Testis (tissue), 3 donors: ENCODE results near the gene SF3B6. TPM values are rescaled to one million over a fixed set of nuclear protein-coding genes. Genes with fewer than 3 reads are reported as not detected.
"Not testable (repeated sequence)": the region's sequence is repeated elsewhere in the genome, so short reads cannot be mapped to it uniquely, and the experiment has no call there.

Experiments
- DNase-seq: peaks from one replicate; pipeline ENCODE4 v3.0.0-alpha.2; 2019
- H3K27ac ChIP-seq, 2 donors: fragments of 200-600 bp; sonication (generic); one replicate each; pipeline ENCODE4 v1.5.1; 2019
- H3K27me3 ChIP-seq: fragments of 200-600 bp; sonication (generic); one replicate; pipeline ENCODE4 v1.5.1; 2019
- H3K36me3 ChIP-seq: fragments of 200-600 bp; sonication (generic); one replicate; pipeline ENCODE4 v1.5.1; 2017; ENCODE audit warnings: low read depth; ENCODE audit errors: missing control alignments
- H3K4me1 ChIP-seq: fragments of 200-600 bp; sonication (generic); one replicate; pipeline ENCODE4 v1.5.1; 2019
- H3K4me3 ChIP-seq, 2 donors: fragments of 200-600 bp; sonication (generic); one replicate each; pipeline ENCODE4 v1.5.1; 2017 to 2019
- H3K9me3 ChIP-seq: fragments of 200-600 bp; sonication (generic); one replicate; pipeline ENCODE4 v1.5.1; 2017
- CTCF ChIP-seq, 3 experiments: fragments of 450-650 bp in 2 of 3; fragments of 200-600 bp in 1 of 3; sonication (generic) in 1 of 3; IDR thresholded peaks; one replicate each; pipeline ENCODE4 v1.5.1; 2016 to 2019; ENCODE audit warnings: antibody characterized with exemption in 3 of 3, mild to moderate bottlenecking in 2 of 3, moderate library complexity in 1 of 3
- POLR2A ChIP-seq: fragments of 450-650 bp; IDR thresholded peaks from one replicate; pipeline ENCODE4 v1.6.1; 2017; ENCODE audit warnings: antibody characterized with exemption, mild to moderate bottlenecking, moderate library complexity
- WGBS, 2 donors: methylation state at CpG; one replicate each; pipeline ENCODE4 v1.1.5; 2018; 5-methylcytosine and 5-hydroxymethylcytosine counted together
- intact Hi-C: fragments of 100-400 bp; cut with DNase I; formaldehyde crosslinking; loops from one replicate; pipeline ENCODE4 v1.15.1; 2023; ENCODE audit warnings: low total_unique reads
- polyA plus RNA-seq: library from polyadenylated mRNA; stranded (reverse); fragments of 350-450 nt; fragmentation: Illumina TruSeq; extraction: RNeasy Lipid Tissue Mini Kit (QIAGEN cat#74804); gene quantifications from one replicate; pipeline ENCODE4 v1.2.3, GENCODE V29; 2014; ENCODE audit warnings: low read depth, low replicate concordance; ENCODE audit not compliant: insufficient read depth
- total RNA-seq, 2 donors: library from RNA; depleted of rRNA; stranded (reverse); fragments of >200 nt; gene quantifications; one replicate each; pipeline ENCODE4 v1.2.3, GENCODE V29; 2016

The SF3B6 gene
- total and polyA plus RNA-seq, 3 donors from 2014 or later: 69.3 to 142 (median 87.4) TPM

DNA sequence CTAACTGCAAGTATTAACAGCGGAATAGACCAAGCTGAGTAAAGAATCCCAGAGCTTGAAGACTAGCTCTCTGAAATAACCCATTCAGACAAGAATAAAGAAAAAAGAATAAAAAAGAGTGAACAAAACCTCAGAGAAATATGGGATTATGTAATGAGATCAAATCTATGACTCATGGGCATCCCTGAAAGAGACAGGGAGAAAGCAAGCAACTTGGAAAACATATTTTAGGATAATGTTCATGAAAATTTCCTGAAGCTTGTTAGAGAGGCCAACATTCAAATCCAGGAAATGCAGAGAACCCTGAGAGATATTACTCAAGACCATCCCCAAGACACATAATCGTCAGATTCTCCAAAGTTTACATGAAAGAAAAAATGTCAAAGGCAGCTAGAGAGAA lies 29.7 kb upstream of the SF3B6 start:
- no peak overlapping the region for H3K4me3 ChIP-seq
- no peaks in the 10 kb centered on the region for H3K27me3 ChIP-seq
- no peak overlapping the region for H3K27ac ChIP-seq
- no peak for TF ChIP-seq CTCF (IDR thresholded peaks at IDR 0.05)
- no peak for TF ChIP-seq POLR2A
- no peak for DNase-seq
- H3K9me3 ChIP-seq: no peaks in the 10 kb centered on the region
- no peaks in the 10 kb centered on the region for H3K36me3 ChIP-seq
- intact Hi-C loops: no loop called here
- no peaks in the 10 kb centered on the region for H3K4me1 ChIP-seq
- 20 to 50% methylated on average over 2 of the region's 2 CpGs for WGBS, 2 donors

- Histone ChIP-seq H3K4me3 (no peak overlapping the region), H3K9me3 (no peaks in the 10 kb centered on the region), H3K27me3 (no peaks in the 10 kb centered on the region), H3K36me3 (no peaks in the 10 kb centered on the region), H3K27ac (no peak overlapping the region), H3K4me1 (no peaks in the 10 kb centered on the region)
- no peak for DNase-seq
- 50 to 95% methylated on average over 1 to 4 of the region's 4 CpGs for WGBS, 2 donors
- intact Hi-C loops: no loop called here
- TF ChIP-seq POLR2A (no peak), CTCF (IDR thresholded peaks at IDR 0.05) (no peak)
Measured at GRCh38 chr2:24104906-24105305, 28.8 kb upstream of the SF3B6 start.

DNA sequence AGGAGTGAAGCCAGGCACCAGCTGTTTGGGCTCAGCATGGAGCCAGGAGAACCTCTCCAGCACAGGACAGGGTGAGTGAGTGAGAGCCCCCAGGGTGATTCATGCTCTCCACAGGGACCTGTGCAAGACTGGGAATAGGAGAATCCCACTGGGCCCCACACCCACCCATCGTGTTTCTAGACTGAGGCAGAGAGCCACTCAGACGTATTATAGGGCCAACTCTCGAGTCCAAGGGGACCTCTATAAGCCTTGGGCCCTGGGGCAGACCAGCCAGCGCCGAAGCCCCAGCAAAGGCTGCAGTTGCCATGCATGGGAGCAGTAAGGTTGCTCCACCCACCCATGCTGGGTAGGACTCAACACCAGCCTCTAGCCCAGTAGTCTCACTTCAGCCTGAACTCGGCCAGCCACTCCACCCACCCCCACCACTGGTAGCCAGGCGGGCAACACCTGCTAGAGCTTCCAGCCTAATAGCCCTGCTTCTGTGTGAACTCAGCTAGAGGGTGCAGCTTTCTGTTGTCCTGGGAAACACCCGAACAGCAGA lies 28.1 kb upstream of the SF3B6 start:
- no peaks in the 10 kb centered on the region for H3K4me1 ChIP-seq
- no peaks in the 10 kb centered on the region for H3K9me3 ChIP-seq
- H3K4me3 ChIP-seq: no peak overlapping the region
- intact Hi-C loops: no loop called here
- no peak for DNase-seq
- no peaks in the 10 kb centered on the region for H3K27me3 ChIP-seq
- TF ChIP-seq POLR2A (no peak), CTCF (IDR thresholded peaks at IDR 0.05) (no peak)
- no peak overlapping the region for H3K27ac ChIP-seq
- H3K36me3 ChIP-seq: no peaks in the 10 kb centered on the region
- 92% methylated on average over 4 to 8 of the region's 8 CpGs for WGBS, 2 donors

DNA sequence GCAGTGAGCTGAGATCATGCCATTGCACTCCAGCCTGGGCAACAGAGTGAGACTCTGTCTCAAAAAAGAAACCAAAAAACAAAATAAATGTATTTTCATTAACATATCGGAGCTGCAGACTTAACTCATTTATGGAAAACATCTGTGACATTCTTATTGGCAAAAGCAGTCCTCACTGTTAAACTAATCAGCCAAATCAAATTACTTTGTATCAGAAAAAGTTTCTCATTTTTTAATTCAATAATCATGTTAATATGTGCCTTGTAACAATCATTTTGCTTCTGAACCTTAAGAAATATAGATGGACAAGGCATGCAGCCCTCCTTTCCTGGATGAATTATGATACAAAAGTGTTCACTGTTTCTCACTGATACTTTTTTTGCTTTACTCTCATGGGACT lies 26.6 kb upstream of the SF3B6 start:
- Histone ChIP-seq H3K36me3 (no peaks in the 10 kb centered on the region), H3K27me3 (no peaks in the 10 kb centered on the region), H3K9me3 (no peaks in the 10 kb centered on the region), H3K27ac (no peak overlapping the region), H3K4me1 (no peaks in the 10 kb centered on the region), H3K4me3 (no peak overlapping the region)
- WGBS, 2 donors: 69 to 77% methylated on average over 1 of the region's 1 CpG
- TF ChIP-seq CTCF (IDR thresholded peaks at IDR 0.05): no peak
- no peak for TF ChIP-seq POLR2A
- intact Hi-C loops: no loop called here
- DNase-seq: no peak

GRCh38 chr2:24101992-24102391 lies 25.9 kb upstream of the SF3B6 start:
- no peak for TF ChIP-seq POLR2A
- TF ChIP-seq CTCF (IDR thresholded peaks at IDR 0.05): no peak
- intact Hi-C loops: no loop called here
- Histone ChIP-seq H3K27me3 (no peaks in the 10 kb centered on the region), H3K36me3 (no peaks in the 10 kb centered on the region), H3K4me3 (no peak overlapping the region), H3K9me3 (no peaks in the 10 kb centered on the region), H3K27ac (no peak overlapping the region), H3K4me1 (no peaks in the 10 kb centered on the region)
- WGBS, 2 donors: 74 to 84% methylated on average over 2 of the region's 2 CpGs
- DNase-seq: no peak

- H3K27me3 ChIP-seq, H3K4me3 ChIP-seq, H3K27ac ChIP-seq, H3K4me1 ChIP-seq, H3K36me3 ChIP-seq, intact Hi-C loops, DNase-seq, H3K9me3 ChIP-seq: not testable (repeated sequence)
- WGBS, 2 donors: 89 to 92% methylated on average over 2 of the region's 2 CpGs
Measured at GRCh38 chr2:24100732-24101131, 24.6 kb upstream of the SF3B6 start.

DNA sequence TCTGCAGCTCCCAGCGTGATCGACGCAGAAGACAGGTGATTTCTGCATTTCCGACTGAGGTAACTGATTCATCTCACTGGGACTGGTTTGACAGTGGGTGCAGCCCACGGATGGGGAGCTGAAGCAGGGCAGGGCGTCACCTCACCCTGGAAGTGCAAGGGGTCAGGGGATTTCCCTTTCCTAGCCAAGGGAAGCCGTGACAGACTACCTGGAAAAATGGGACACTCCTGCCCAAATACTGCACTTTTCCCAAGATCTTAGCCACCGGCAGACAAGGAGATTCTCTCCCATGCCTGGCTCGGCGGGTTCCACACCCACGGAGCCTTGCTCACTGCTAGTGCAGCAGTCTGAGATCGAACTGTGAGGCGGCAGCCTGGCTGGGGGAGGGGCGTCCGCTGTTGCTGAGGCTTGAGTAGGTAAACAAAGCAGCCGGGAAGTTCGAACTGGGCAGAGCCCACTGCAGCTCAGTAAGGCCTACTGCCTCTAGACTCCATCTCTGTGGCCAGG lies 19.1 kb upstream of the SF3B6 start:
- intact Hi-C loops, H3K4me1 ChIP-seq, H3K27ac ChIP-seq, H3K27me3 ChIP-seq, H3K9me3 ChIP-seq, H3K36me3 ChIP-seq, DNase-seq, H3K4me3 ChIP-seq: not testable (repeated sequence)
- 84 to 89% methylated on average over 17 of the region's 17 CpGs for WGBS, 2 donors

- H3K36me3 ChIP-seq, H3K9me3 ChIP-seq, H3K27me3 ChIP-seq, H3K4me1 ChIP-seq, H3K27ac ChIP-seq, H3K4me3 ChIP-seq, DNase-seq, intact Hi-C loops: not testable (repeated sequence)
- WGBS, 2 donors: 97 to 98% methylated on average over 5 of the region's 5 CpGs
Measured at GRCh38 chr2:24093270-24093669, 17.1 kb upstream of the SF3B6 start.
